IMR-90 (cell line): ENCODE results near the gene DNM1. TPM values are rescaled to one million over a fixed set of nuclear protein-coding genes. Genes with fewer than 3 reads are reported as not detected.

ENCODE experiments used
- ATAC-seq: fragments of 200-7000 bp; cut with Tn5 transposase; 2 replicates; pipeline ENCODE4 v1.9.1; 2020; ENCODE audit warnings: low read depth, mild to moderate bottlenecking, moderate library complexity
- BruUV-seq: library from RNA; stranded (reverse); fragments of 400-500 nt; replicated peaks from 2 replicates; lab custom pipeline; 2021; lab: Mats Ljungman, UMichigan
- CTCF ChIA-PET: fragments of 300-600 bp; formaldehyde crosslinking; extraction: SDS; loops from one replicate; lab custom pipeline; 2021; ENCODE audit warnings: antibody characterized with exemption; lab: Yijun Ruan, JAX
- POLR2A ChIA-PET: fragments of 300-600 bp; sonication (Branson Sonifier 250); formaldehyde crosslinking; loops from one replicate; lab custom pipeline; 2022; ENCODE audit warnings: antibody characterized with exemption; ENCODE audit not compliant: unreplicated experiment; lab: Charles Lee
- DNase-seq: peaks from one replicate; pipeline ENCODE4 v3.0.0; 2013
- H2AFZ ChIP-seq: replicated peaks from 2 replicates; pipeline ENCODE3; 2013; ENCODE audit warnings: low read length, mild to moderate bottlenecking; ENCODE audit not compliant: poor library complexity
- H2AK5ac ChIP-seq: 2 replicates; pipeline ENCODE4 v1.6.1; 2013; ENCODE audit warnings: low read depth, low read length, inconsistent platforms
- H2AK9ac ChIP-seq: replicated peaks from 2 replicates; pipeline ENCODE3; 2013; ENCODE audit warnings: mild to moderate bottlenecking, low read depth, low read length, moderate library complexity; ENCODE audit not compliant: poor library complexity
- H2BK120ac ChIP-seq: 2 replicates; pipeline ENCODE4 v1.6.1; 2013; ENCODE audit warnings: low read depth, low read length, inconsistent platforms
- H2BK15ac ChIP-seq: 3 replicates; pipeline ENCODE4 v1.6.1; 2013; ENCODE audit warnings: low read depth, low read length, inconsistent platforms
- H2BK20ac ChIP-seq: 2 replicates; pipeline ENCODE4 v1.6.1; 2013; ENCODE audit warnings: low read depth, mild to moderate bottlenecking, inconsistent platforms, low read length, moderate library complexity
- H2BK5ac ChIP-seq: 2 replicates; pipeline ENCODE4 v1.6.1; 2013; ENCODE audit warnings: mild to moderate bottlenecking, low read depth, low read length, inconsistent platforms; ENCODE audit not compliant: poor library complexity, severe bottlenecking
- H3K14ac ChIP-seq: replicated peaks from 2 replicates; pipeline ENCODE4 v1.6.1; 2013; ENCODE audit warnings: low read depth, low read length, inconsistent platforms
- H3K18ac ChIP-seq: 2 replicates; pipeline ENCODE4 v1.6.1; 2013; ENCODE audit warnings: low read depth, low read length, control low read depth
- H3K23ac ChIP-seq: 2 replicates; pipeline ENCODE4 v1.6.1; 2013; ENCODE audit warnings: low read depth, low read length, inconsistent platforms
- H3K27ac ChIP-seq: 2 replicates; pipeline ENCODE4 v1.5.1; 2013; ENCODE audit warnings: mild to moderate bottlenecking, control low read depth, low read length; ENCODE audit not compliant: insufficient read depth
- H3K27me3 ChIP-seq: 2 replicates; pipeline ENCODE4 v1.6.1; 2013; ENCODE audit warnings: low read length; ENCODE audit not compliant: control insufficient read depth, insufficient read depth
- H3K36me3 ChIP-seq: 2 replicates; pipeline ENCODE4 v1.6.1; 2013; ENCODE audit warnings: low read length, mixed read lengths; ENCODE audit not compliant: control insufficient read depth, insufficient read depth
- H3K4ac ChIP-seq: 2 replicates; pipeline ENCODE4 v1.6.1; 2013; ENCODE audit warnings: low read depth, low read length, inconsistent platforms
- H3K4me1 ChIP-seq: 2 replicates; pipeline ENCODE4 v1.6.1; 2013; ENCODE audit warnings: low read length, mixed read lengths; ENCODE audit not compliant: control insufficient read depth, insufficient read depth
- H3K4me2 ChIP-seq: 2 replicates; pipeline ENCODE4 v1.6.1; 2013; ENCODE audit warnings: low read depth, mild to moderate bottlenecking, control low read depth, low read length, moderate library complexity
- H3K4me3 ChIP-seq: 2 replicates; pipeline ENCODE4 v1.5.1; 2013; ENCODE audit warnings: low read depth, mild to moderate bottlenecking, control low read depth, low read length, moderate library complexity; ENCODE audit not compliant: insufficient read depth
- H3K56ac ChIP-seq: 2 replicates; pipeline ENCODE4 v1.6.1; 2013; ENCODE audit warnings: low read length, inconsistent platforms; ENCODE audit not compliant: insufficient read depth; ENCODE audit errors: extremely low read depth
- H3K79me1 ChIP-seq, 2 experiments: 2 replicates each; pipeline ENCODE4 v1.6.1; 2013; ENCODE audit warnings: low read length in 2 of 2, inconsistent platforms in 1 of 2, low read depth in 1 of 2
- H3K9ac ChIP-seq: 2 replicates; pipeline ENCODE4 v1.6.1; 2013; ENCODE audit warnings: low read depth, low read length, control low read depth
- H3K9me1 ChIP-seq: 2 replicates; pipeline ENCODE4 v1.6.1; 2013; ENCODE audit warnings: low read length, inconsistent platforms; ENCODE audit not compliant: insufficient read depth
- H3K9me3 ChIP-seq: 2 replicates; pipeline ENCODE4 v1.6.1; 2013; ENCODE audit warnings: low read length; ENCODE audit not compliant: control insufficient read depth, insufficient read depth
- H4K20me1 ChIP-seq: 2 replicates; pipeline ENCODE4 v1.6.1; 2013; ENCODE audit warnings: low read length, inconsistent platforms; ENCODE audit not compliant: insufficient read depth
- H4K5ac ChIP-seq: 2 replicates; pipeline ENCODE4 v1.6.1; 2013; ENCODE audit warnings: mild to moderate bottlenecking, low read depth, low read length, control low read depth
- H4K8ac ChIP-seq, 2 experiments: 2 replicates each; pipeline ENCODE4 v1.6.1; 2013; ENCODE audit warnings: low read depth in 2 of 2, low read length in 2 of 2, control low read depth in 1 of 2, inconsistent platforms in 1 of 2
- H4K91ac ChIP-seq: 2 replicates; pipeline ENCODE4 v1.6.1; 2013; ENCODE audit warnings: low read depth, low read length, inconsistent platforms; ENCODE audit not compliant: insufficient read depth
- BHLHE40 ChIP-seq: fragments of 150-350 bp; IDR thresholded peaks from 2 replicates; pipeline ENCODE4 v1.6.1; 2016; ENCODE audit warnings: mild to moderate bottlenecking, low read depth, low read length
- FOS ChIP-seq: fragments of 150-350 bp; IDR thresholded peaks from 2 replicates; pipeline ENCODE4 v1.6.1; 2016; ENCODE audit warnings: low read depth, low read length
- MAFK ChIP-seq: IDR thresholded peaks from 2 replicates; pipeline ENCODE4 v1.6.1; 2012; ENCODE audit warnings: low read depth, low read length, improper control_type of control experiment
- MXI1 ChIP-seq: IDR thresholded peaks from 2 replicates; pipeline ENCODE4 v1.6.1; 2012; ENCODE audit warnings: low read depth, mild to moderate bottlenecking, low read length, moderate library complexity, borderline replicate concordance
- NFE2L2 ChIP-seq: fragments of 150-350 bp; IDR thresholded peaks from 2 replicates; pipeline ENCODE4 v1.6.1; 2016; ENCODE audit warnings: low read depth, mild to moderate bottlenecking, low read length
- POLR2A ChIP-seq: IDR thresholded peaks from 2 replicates; pipeline ENCODE4 v1.6.1; 2012; ENCODE audit warnings: mild to moderate bottlenecking, low read depth, low read length
- SMC3 ChIP-seq: fragments of 150-350 bp; IDR thresholded peaks from 2 replicates; pipeline ENCODE4 v1.6.1; 2016; ENCODE audit warnings: low read depth, mild to moderate bottlenecking, antibody characterized with exemption, low read length, moderate library complexity
- WGBS, 2 experiments: methylation state at CpG; one replicate each; pipeline versions ENCODE4 v1.1.5 to v1.1.7; 2013; ENCODE audit warnings: missing lambda C conversion rate in 2 of 2; ENCODE audit not compliant: insufficient read length in 1 of 2; ENCODE audit errors: extremely low coverage in 2 of 2; 5-methylcytosine and 5-hydroxymethylcytosine counted together
- dilution Hi-C: fragments of 300-500 bp; cut with HindIII; formaldehyde crosslinking; loops from one replicate; pipeline ENCODE4 v1.14.3; 2018; ENCODE audit warnings: low sequenced_read_pairs; ENCODE audit not compliant: unreplicated experiment
- in situ Hi-C: fragments of 300-500 bp; cut with MboI; formaldehyde crosslinking; loops from 3 replicates; pipeline ENCODE4 v1.14.3; 2019; ENCODE audit warnings: low sequenced_read_pairs, inconsistent platforms, mixed read lengths
- intact Hi-C: fragments of 100-400 bp; cut with micrococcal nuclease; formaldehyde crosslinking; loops from 2 replicates; pipeline ENCODE4 v1.10.0; 2022
- polyA plus RNA-seq, 3 experiments: library from polyadenylated mRNA; depleted of rRNA; stranded (reverse); fragments of >200 nt; gene quantifications; 2 replicates each; pipeline ENCODE4 v1.2.3, GENCODE V29; 2012; ENCODE audit warnings: low replicate concordance in 1 of 3
- total RNA-seq: library from RNA; depleted of rRNA; stranded (reverse); fragments of >200 nt; gene quantifications from 2 replicates; pipeline ENCODE4 v1.2.3, GENCODE V29; 2012
- TF ChIP-seq, protein P1 (sequence below): conservative IDR thresholded peaks from 2 replicates; pipeline ENCODE4 v1.5.1; 2012; ENCODE audit warnings: mild to moderate bottlenecking, low read depth, low read length, improper control_type of control experiment

The DNM1 gene
- total and polyA plus RNA-seq, 2 of the 4 experiments (the other 2 are of a cell fraction), result 13.6 to 17.7 TPM

DNA sequence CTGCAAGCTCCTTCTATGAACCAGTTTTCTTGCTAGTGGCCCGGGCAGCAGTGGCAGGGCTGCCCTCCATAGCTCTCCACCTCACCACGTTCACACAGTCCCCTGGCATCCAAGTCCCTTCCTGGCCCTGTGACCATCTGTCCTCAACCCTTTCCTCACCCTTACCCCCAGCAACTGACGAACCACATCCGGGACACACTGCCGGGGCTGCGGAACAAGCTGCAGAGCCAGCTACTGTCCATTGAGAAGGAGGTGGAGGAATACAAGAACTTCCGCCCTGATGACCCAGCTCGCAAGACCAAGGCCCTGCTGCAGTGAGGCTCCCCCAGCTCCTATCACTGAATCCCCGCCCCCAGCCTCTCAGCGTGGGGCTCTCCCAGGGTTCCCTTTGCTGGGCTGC is 18.8 kb downstream of the DNM1 start:
- Histone ChIP-seq H2AK5ac (no peak overlapping the region), H4K5ac (no peak overlapping the region), H3K23ac (no peak overlapping the region), H3K9me1 (0 out of 2 replicates have a peak, but pooled peaks cover 3% of the 10 kb centered on the region), H2BK120ac (no peak overlapping the region), H2AK9ac (no peak overlapping the region), H2BK20ac (no peak overlapping the region), H3K4me3 (no peak overlapping the region), H3K4me2 (no peak overlapping the region), H4K8ac (no peak overlapping the region), H3K14ac (no peak overlapping the region), H2AFZ (no peak overlapping the region), H3K9me3 (no peaks in the 10 kb centered on the region), H3K4me1 (no peaks in the 10 kb centered on the region), H3K36me3 (peaks cover 6% of the 10 kb centered on the region; the same call in 1 of the 2 replicates), H3K9ac (no peak overlapping the region), H2BK5ac (no peak overlapping the region), H3K18ac (no peak overlapping the region), H3K79me1 (no peaks in the 10 kb centered on the region; a peak in 1 of 4 replicates), H3K4ac (no peak overlapping the region), H4K91ac (no peak overlapping the region), H3K27me3 (no peaks in the 10 kb centered on the region), H2BK15ac (no peak overlapping the region), H3K56ac (no peak overlapping the region), H3K27ac (no peak overlapping the region), H4K20me1 (no peaks in the 10 kb centered on the region)
- ChIA-PET POLR2A (no interaction called here), CTCF (no interaction called here)
- intact Hi-C loops, result no loop called here
- no peak for ATAC-seq
- dilution Hi-C loops, result no loop called here
- in situ Hi-C loops, result no loop called here
- no TSS peak for BruUV-seq
- TF ChIP-seq POLR2A (no peak), SMC3 (no peak), MAFK (no peak), MXI1 (no peak), BHLHE40 (no peak), FOS (no peak), NFE2L2 (no peak)
- TF ChIP-seq, protein P1, sequence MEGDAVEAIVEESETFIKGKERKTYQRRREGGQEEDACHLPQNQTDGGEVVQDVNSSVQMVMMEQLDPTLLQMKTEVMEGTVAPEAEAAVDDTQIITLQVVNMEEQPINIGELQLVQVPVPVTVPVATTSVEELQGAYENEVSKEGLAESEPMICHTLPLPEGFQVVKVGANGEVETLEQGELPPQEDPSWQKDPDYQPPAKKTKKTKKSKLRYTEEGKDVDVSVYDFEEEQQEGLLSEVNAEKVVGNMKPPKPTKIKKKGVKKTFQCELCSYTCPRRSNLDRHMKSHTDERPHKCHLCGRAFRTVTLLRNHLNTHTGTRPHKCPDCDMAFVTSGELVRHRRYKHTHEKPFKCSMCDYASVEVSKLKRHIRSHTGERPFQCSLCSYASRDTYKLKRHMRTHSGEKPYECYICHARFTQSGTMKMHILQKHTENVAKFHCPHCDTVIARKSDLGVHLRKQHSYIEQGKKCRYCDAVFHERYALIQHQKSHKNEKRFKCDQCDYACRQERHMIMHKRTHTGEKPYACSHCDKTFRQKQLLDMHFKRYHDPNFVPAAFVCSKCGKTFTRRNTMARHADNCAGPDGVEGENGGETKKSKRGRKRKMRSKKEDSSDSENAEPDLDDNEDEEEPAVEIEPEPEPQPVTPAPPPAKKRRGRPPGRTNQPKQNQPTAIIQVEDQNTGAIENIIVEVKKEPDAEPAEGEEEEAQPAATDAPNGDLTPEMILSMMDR, result no peak
- no peak for DNase-seq
- WGBS, 2 experiments, result 70% methylated on average over 2 of the region's 10 CpGs; no CpG with 5 or more reads in 1 of the 2 experiments
